NCI-H2227 (cell line): ENCODE results near the gene ZNF148.

Source experiments
- DNase-seq: peaks from one replicate; lab custom pipeline; 2025; ENCODE audit not compliant: unreplicated experiment; lab: John Stamatoyannopoulos, UW

ZNF148 gene

DNA sequence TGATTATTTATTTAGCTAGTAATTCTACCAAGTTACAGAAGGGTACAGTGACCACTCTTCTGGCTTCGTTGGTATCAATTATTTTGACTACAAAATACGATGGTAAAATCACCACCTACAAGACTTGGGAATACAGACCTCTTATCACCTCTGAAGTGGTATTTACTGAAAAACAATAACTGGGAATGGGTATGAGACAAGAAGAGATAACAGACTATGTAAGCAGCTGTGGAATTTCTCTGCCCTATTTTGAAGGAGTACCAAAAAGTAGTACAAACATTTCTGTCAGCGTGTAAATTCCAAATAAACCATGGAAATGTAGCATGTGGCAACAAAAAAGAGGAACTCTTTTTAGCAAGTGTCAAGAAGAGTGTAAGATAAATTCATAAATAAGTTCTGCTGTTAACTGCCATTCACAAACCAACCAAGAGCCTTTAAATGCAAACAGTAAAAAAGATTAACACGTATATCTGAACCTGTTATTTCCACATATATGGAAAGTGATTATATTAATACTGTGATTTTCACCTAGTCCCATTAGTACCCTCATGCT lies 85.6 kb downstream of the ZNF148 start:
- DNase-seq: no peak

DNA sequence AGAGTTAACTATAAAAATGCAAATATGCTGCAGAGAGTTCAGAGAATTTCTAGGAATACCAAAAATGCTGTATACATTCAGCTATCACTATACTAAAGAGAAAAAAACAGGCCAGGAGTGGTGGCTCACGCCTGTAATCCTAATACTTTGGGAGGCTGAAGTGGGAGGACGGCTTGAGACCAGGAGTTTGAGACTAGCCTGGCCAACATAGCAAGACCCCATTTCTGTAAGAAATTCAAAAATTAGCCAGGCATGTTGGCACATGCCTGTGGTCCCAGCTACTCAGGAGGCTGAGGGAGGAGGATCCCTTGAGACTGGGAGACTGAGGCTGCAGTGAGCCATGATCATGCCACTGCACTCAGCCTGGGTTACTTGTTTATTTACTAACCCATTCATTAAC lies 87.9 kb downstream of the ZNF148 start:
- no peak for DNase-seq

DNA sequence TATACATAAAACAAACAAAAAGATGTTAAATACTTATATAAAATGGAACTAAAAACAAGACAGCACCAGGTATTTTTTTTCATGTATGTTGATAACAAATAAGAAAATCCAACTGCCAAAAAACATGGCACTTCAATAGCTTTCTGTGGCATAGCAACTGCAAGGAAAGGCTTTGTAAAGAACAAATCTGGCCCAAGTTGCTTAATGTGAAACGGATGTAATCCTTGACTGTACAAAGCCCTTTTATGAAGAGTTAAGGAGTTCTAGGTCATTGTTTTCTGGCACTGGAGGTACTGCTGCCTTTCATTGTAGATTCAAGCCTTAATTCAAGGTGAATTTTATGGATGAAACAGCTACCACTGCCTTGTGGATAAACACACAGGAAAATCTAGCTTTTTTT lies 93.7 kb downstream of the ZNF148 start:
- no peak for DNase-seq

DNA sequence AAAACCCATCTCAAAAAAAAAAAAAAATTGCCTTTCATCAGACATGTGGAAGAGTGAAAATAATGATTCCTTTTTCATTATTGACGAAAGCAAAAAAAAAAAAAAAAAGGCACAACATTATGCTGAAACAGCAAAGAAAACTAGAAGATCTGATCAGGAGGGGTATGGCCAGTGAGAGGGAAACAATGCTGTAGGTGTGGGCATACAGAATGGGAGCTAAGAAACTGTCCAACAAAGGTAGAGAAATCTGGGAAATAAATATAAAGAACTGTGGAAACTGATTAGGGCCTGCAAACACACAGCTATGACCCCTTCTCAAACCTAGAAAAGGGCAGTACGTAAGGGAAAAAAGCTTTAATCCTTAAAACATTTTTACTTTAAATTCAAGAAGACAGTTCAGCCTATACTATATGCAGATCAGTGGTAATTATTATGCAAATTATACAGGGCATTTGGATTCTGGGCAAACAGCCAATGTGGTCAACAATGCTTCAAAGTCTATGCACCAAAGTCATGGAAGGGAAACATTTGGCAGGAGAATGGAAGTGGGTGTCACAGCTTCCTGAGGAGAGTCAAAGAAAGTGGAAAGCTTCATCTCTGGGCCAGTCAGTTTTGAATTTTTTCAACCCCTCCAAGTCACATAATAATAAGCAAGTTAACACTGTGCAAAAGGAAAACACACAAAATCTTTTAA lies 94.3 kb downstream of the ZNF148 start:
- DNase-seq: no peak

DNA sequence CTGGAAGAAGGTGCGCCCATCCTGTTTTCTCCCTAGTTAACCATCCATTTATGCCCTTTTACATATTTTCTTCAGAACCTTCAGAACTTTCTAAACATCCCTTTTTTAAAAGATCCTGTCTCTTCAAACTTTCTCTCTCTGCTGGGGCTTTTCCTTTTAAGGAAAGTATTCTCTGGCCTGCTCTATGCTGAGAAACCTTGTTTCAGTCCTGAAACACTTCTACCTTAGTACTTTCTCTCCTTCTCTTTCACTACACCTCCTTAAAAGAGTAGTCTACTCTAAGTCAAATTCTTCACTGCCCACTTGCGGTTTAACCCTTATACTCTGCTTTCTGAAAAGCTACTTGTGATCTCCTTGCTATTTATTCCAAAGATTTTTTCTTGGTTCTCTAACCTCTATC lies 97.0 kb downstream of the ZNF148 start:
- DNase-seq: no peak

DNA sequence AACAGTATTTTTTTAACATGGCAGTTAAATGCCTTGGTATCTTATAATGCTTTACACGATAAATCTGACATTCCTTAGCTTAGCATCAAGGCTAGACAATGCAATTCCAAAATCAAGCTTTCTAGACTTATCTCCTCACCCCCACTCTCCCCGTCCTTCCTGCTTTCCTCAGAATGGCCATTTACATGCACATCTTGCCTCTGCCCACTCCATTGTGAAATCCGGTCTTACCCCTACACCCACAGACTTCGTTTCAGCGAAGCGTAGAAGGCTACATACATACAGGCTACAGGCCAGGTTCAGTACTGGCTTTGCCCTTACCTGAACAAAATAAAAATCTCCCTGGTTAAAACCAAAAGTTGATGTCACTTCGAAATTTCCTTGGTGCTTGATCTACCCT lies 104.0 kb downstream of the ZNF148 start:
- DNase-seq: no peak

DNA sequence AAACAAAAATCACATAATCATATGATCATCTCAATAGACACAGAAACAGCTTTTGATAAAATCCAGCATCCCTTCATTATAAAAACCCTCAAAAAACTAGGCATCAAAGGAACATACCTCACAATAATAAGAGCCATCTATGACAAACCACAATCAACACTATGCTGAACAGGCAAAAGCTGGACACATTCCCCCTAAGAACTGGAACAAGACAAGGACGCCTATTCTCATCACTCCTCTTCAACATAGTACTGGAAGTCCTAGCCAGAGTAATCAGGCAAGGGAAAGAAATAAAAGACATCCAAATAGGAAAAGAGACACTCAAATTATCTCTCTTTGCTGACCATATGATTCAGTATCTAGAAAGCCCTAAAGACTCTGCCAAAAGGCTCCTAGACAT lies 107.7 kb downstream of the ZNF148 start:
- DNase-seq: no peak

DNA sequence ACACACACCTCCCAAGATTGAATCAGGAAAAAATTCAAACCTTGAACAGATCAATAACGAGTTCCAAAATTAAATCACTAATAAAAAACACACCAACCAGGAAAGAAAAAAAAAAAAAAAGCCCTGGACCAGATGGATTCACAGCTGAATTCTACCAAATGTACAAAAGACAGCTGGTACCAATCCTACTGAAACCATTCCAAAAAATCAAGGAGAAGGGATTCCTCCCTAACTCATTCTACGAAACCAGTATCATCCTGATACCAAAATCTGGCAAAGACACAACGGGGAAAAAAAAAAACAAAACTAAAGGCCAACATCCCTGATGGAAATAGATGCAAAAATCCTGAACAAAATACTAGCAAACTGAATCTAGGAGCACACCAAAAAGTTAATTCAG lies 108.2 kb downstream of the ZNF148 start:
- no peak for DNase-seq

DNA sequence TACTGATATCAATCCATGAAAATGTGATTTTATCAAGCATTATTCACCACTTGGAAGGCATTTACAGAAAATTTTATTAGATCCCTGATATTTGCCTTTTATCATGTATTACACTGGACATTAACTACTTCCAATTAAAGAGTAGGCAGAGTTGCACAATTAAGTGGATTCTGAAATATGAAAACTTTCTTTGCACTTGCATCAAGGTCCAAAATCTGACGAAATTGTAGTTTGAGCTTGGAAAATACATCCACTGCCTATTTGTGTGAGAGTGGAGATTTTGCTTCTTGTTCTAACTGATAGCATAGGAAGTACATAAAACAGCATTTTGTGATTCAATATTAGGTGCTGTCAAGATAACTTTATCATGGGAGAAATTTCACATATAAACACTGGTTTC lies 113.0 kb downstream of the ZNF148 start:
- DNase-seq: no peak

DNA sequence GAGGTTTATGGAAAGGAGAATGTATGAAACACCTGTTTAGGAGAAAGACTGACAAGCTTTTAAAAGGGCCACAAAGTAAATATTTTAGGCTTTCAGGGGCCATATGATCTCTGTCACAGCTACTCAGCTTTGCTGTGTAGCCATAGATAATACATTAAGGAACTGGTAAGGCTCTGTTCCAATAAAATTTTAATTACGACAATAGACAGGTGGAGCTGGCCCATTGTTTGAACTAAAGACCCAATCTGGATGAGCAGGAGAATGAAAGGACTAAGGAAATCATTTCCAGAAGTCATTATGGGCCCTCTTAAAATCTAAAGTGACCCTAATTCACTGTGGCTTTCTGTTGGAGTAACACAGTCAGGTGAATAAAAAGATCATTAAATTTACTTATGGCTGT lies 114.1 kb downstream of the ZNF148 start:
- DNase-seq: no peak

DNA sequence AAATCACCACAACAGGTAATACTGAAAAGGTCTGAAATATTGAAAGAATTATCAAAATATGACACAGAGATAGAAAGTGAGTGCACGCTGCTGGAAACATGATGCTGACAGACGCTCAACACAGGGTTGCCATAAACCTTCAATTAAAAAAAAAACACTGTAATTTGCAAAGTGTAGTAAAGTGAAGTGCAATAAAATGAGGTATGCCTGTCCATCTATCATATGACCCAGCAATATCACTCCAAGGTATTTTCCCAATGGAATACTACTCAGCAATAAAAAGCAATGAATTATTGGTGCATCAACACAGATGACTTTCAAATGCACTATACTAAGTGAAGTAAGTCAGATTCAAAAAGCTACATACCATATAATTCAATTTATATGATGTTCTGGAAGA lies 115.0 kb downstream of the ZNF148 start:
- DNase-seq: no peak

DNA sequence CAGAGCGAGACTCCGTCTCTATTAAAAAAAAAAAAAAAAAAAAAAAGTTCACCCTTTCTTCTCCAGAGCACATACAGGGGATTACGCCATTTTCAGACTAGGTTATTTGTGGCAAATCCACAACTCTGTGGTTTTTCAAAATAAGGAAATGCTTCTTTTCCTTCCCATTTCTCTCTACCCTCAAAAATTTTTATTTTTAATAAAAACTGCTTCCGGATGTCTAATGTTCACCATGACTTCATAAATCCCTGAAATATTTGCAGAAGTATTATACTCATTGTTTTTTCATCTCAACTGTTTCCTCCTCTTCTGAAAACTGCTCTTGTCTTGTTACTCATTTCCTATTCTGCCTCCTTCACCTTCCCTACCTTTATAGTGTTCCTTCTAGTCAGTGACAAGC lies 117.6 kb downstream of the ZNF148 start:
- no peak for DNase-seq

DNA sequence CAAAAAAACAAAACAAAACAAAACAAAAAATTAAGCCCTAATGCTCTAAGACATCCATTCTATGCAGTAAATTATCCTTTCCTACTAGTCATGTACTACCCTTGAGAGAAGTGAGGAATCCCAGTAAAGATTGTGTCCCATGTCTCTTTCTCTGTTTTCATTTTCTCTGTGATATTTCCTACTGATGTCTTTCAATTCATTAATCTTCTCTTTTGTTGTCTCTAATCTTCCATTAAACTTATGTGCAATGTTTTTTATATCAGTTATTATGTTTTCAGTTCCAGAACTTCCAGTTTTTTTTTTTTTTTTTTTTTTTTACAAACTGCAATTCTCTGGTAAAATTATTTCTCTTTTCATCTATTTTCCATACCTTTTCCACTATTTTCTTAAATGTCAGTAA lies 118.5 kb downstream of the ZNF148 start:
- no peak for DNase-seq

DNA sequence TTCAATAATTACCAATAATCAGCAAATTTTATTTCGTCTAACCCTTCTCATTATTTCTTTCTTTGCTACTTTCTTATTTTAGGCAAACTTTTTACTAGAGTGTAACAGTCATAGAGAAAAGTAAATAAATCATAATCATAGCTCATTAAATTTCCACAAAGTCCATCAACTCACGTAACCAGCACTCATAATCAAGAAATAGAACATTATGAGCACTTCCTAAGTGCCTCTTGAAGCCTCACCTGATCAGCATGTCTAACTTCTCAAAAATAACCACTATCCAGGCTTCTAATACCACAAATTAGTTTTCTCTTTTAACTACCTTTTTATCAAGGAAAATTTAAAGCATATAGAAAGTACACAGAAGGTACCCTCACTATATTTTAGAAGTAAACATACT lies 124.2 kb downstream of the ZNF148 start:
- DNase-seq: no peak

DNA sequence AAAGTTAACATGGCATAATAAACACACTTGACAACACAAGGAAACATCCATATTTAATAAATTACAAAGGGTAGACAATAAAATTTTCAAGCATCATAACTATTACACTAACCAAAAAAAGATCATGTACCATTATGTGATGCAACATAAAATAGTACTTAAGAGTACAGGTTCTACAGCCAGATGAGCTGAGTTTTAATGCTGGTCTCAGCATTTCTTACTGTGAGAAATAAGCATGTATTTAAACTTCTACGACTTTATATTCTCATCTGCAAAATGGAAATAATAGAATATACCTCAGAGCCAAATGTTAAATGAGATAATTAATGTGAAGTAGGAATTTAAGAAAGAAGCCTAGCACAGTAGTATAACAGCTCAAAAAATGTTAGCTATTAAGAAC lies 128.9 kb downstream of the ZNF148 start:
- no peak for DNase-seq

DNA sequence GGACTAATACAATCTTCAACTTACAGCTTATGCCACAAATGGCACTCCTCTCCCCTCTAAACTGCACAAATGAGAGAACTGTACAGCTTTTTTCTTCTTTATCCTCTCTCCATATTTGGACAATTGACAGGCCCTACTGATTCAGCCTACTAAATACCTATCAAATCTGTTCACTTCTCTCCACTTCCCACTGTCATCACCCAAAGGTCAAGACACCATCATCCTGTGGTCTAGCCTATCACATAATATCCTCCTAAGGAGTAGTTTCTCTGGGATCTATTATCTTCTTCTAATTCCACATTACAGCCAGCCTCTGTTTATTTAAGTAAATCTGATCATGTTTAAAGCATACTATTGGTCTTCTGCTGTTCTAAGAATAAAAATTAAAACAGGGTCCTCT lies 129.6 kb downstream of the ZNF148 start:
- no peak for DNase-seq

DNA sequence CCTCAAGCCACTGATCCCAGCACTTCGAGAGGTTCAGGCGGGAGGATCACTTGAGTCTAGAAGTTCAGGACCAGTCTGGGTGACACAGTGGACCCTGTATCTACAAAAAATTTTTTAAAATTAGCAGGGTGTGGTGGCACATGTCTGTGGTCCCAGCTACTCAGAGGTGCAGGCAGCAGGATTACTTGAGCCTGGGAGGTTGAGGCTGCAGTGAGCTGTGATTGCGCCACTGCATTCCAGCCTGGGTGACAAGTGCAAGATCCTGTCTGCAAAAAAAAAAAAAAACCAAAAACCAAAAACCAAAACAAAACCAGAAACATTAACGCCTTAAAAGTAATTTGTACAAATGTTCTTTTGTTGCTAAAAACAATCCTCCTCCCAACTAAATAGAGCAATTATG lies 134.6 kb downstream of the ZNF148 start:
- no peak for DNase-seq

DNA sequence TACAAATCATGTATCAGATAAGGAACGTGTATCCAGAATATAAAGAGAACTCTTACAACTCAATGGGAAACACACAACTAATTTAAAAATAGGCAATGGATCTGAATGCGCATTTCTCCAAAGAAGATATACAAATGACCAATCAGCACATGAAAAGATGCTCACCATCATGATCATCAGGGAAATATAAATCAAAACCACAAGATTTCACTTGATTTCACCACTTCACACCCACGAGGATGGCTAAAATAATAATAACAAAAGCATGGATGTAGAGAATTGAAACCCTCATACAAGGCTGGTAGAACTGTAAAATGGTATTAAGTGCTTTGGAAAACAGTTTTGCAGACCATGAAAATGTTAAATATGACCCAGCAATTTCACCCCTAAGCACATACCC lies 135.9 kb downstream of the ZNF148 start:
- DNase-seq: no peak

DNA sequence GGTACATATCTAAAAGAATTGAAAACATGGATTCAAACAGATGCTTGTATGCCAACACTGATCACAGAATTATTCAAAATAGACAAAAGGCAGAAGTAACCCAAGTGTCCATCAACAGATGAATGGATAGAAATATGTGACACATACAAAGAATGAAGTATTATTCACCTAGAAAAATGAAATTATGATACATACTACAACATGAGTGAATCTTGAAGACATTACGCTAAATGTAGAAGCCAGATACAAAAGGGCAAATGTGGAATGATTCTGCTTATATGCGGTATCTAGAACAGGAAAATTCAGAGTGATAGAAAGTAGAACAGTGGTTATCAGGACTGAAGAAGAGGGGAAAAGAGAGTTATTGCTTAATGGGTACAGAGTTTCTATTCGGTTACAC lies 136.4 kb downstream of the ZNF148 start:
- DNase-seq: no peak

DNA sequence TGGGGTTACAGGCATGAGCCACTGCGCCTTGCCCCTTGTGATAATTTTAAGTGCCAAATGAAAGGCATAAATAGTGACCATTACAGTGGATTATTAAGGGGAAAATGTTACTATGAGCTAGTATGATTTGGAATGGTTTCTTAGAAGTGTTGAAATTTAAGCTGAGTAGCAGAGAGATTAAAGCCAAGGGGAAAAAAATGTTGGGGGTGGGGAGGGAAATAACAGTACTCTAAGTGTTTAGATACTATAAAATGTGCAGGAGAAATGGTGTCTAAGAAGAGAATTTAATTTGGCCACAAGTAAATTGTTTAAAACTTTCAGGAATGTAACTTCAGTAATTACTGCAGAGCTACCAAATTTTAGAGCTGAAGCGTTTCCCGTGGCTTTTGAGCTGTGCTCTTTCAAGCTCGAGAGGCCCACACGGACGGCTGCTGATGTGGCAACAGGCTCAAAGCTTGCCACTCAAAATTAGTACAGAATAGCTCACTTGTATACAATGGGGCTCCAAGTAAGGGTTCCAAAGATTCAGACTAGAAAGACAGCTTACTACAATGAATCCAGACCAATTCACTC lies 138.7 kb downstream of the ZNF148 start:
- no peak for DNase-seq

DNA sequence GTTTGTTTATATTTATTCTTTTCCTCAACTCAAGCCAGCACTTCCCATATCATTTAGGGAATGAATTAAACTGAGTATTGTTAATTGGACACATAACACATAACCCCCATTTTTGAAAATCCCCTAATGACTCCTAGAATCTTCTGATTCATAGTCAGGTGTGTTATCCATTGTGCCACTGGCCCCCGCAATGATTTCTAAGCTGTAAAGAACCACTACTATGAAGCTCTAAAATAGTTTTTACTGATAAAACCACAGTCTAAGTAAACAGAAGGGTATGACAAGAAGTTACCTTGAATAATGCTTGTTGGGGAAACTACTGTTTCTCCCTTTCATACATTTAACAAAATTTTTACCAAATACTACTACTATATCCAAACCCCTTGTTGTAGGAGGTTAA lies 140.3 kb downstream of the ZNF148 start:
- no peak for DNase-seq

DNA sequence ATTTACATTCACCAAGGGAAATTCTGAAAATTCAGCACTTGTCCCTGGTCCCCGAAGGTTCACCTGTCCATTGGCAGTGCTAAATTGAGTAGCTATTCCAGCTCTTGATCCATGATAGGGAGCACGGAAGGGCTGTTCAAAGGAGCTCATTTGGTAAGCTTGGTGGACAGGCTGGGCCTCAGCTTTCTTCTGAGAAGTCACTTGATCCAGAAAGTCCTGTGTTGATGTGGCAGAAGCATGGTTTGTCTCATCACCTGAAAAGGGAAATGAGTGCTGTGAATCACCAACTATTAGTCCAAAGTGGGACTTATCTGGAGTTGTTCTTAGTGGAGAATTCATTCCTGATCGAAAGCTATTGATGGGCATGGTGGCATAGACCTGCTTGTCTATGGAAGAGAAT lies 142.7 kb downstream of the ZNF148 start:
- no peak for DNase-seq

DNA sequence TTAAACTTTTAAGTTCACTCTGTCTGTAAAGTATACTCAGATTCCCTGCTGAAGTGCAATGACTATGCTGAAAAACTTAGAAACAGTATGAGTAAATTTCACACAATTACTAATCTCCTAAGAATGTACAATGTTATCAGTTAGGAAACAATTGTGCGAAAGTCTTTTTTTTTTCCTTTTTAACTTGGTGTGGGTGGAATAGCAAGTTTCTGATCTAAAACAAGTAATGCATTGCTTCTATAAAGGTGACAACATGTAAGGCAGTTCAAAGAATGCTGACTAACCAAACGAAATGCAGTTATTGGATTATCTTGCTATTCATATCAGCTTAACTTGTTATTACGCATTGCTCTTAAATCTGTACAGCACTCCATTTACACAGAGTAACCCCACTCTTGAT lies 143.2 kb downstream of the ZNF148 start:
- DNase-seq: no peak
